Glutamatergic neuron (in vitro differentiated cells): ENCODE measurements around the gene PRR5L. TPM values are rescaled to one million over a fixed set of nuclear protein-coding genes. Genes with fewer than 3 reads are reported as not detected.
"Not testable (repeated sequence)": the region's sequence is repeated elsewhere in the genome, so short reads cannot be mapped to it uniquely, and the experiment has no call there.

ENCODE experiments used
- DNase-seq: peaks from one replicate; pipeline ENCODE4 v3.0.0; 2022
- H3K27ac Mint-ChIP-seq: one replicate; pipeline ENCODE4 v1.8.0; 2020; ENCODE audit warnings: mild to moderate bottlenecking, mixed read lengths, inconsistent platforms; ENCODE audit not compliant: unreplicated experiment
- H3K27me3 Mint-ChIP-seq: one replicate; pipeline ENCODE4 v1.8.0; 2020; ENCODE audit warnings: mild to moderate bottlenecking, moderate library complexity, mixed read lengths, inconsistent platforms; ENCODE audit not compliant: unreplicated experiment
- H3K36me3 Mint-ChIP-seq: one replicate; pipeline ENCODE4 v1.8.0; 2020; ENCODE audit warnings: mild to moderate bottlenecking, mixed read lengths, inconsistent platforms; ENCODE audit not compliant: unreplicated experiment
- H3K4me1 Mint-ChIP-seq: one replicate; pipeline ENCODE4 v1.8.0; 2020; ENCODE audit warnings: mild to moderate bottlenecking, low read depth, mixed read lengths, inconsistent platforms; ENCODE audit not compliant: unreplicated experiment
- H3K4me3 Mint-ChIP-seq: one replicate; pipeline ENCODE4 v1.8.0; 2020; ENCODE audit warnings: mild to moderate bottlenecking, mixed read lengths, inconsistent platforms; ENCODE audit not compliant: unreplicated experiment
- H3K9me3 Mint-ChIP-seq: one replicate; pipeline ENCODE4 v1.8.0; 2020; ENCODE audit warnings: mild to moderate bottlenecking, moderate library complexity, mixed read lengths, inconsistent platforms; ENCODE audit not compliant: unreplicated experiment
- CTCF ChIP-seq: fragments of 200-600 bp; sonication (generic); IDR thresholded peaks from one replicate; pipeline ENCODE4 v1.5.0; 2021; ENCODE audit not compliant: partially characterized antibody, unreplicated experiment
- total RNA-seq: library from RNA; stranded (reverse); fragmentation: NEBNext Ultra II Directional; extraction: Animal tissue kit (Norgen Biotek cat#: 25700); gene quantifications from one replicate; pipeline ENCODE4 v1.2.1, GENCODE V29; 2021; ENCODE audit not compliant: unreplicated experiment

Gene PRR5L
- total RNA-seq, 1 donor from 2014 or later: 1.6 TPM

GRCh38 chr11:36478700-36479329 lies 182.7 kb downstream of the PRR5L start:
- DNase-seq: no peak
- no peak overlapping the region for H3K27ac Mint-ChIP-seq
- H3K4me1 Mint-ChIP-seq: no peaks in the 10 kb centered on the region
- peak; percentile 28 for TF ChIP-seq CTCF
- H3K9me3 Mint-ChIP-seq: no peaks in the 10 kb centered on the region
- H3K4me3 Mint-ChIP-seq: no peak overlapping the region
- H3K36me3 Mint-ChIP-seq: no peaks in the 10 kb centered on the region
- H3K27me3 Mint-ChIP-seq: no peaks in the 10 kb centered on the region

- no peak overlapping the region for H3K27ac Mint-ChIP-seq
- TF ChIP-seq CTCF: no peak
Measured at GRCh38 chr11:36480833-36481232, 184.7 kb downstream of the PRR5L start.

GRCh38 chr11:36483042-36483441 lies 187.0 kb downstream of the PRR5L start:
- H3K4me3 Mint-ChIP-seq, H3K4me1 Mint-ChIP-seq, H3K9me3 Mint-ChIP-seq, DNase-seq, H3K27me3 Mint-ChIP-seq, H3K36me3 Mint-ChIP-seq, H3K27ac Mint-ChIP-seq: not testable (repeated sequence)

More at GRCh38 chr11:36480833-36481232, 184.7 kb downstream of the PRR5L start:
- H3K36me3 Mint-ChIP-seq: no peaks in the 10 kb centered on the region
- no peaks in the 10 kb centered on the region for H3K27me3 Mint-ChIP-seq
- H3K4me1 Mint-ChIP-seq: no peaks in the 10 kb centered on the region
- no peak overlapping the region for H3K4me3 Mint-ChIP-seq
- H3K9me3 Mint-ChIP-seq: no peaks in the 10 kb centered on the region
- no peak for DNase-seq

- Mint-ChIP-seq H3K36me3 (no peaks in the 10 kb centered on the region), H3K27me3 (no peaks in the 10 kb centered on the region), H3K4me1 (peaks cover 1% of the 10 kb centered on the region), H3K9me3 (no peaks in the 10 kb centered on the region), H3K4me3 (no peak overlapping the region), H3K27ac (no peak overlapping the region)
- no peak for TF ChIP-seq CTCF
- no peak for DNase-seq
Measured at GRCh38 chr11:36485298-36486002, 189.4 kb downstream of the PRR5L start.

- Mint-ChIP-seq H3K4me3 (no peak overlapping the region), H3K27ac (no peak overlapping the region), H3K4me1 (peaks cover 9% of the 10 kb centered on the region), H3K36me3 (no peaks in the 10 kb centered on the region), H3K27me3 (no peaks in the 10 kb centered on the region), H3K9me3 (no peaks in the 10 kb centered on the region)
- no peak for TF ChIP-seq CTCF
- DNase-seq: no peak
Measured at GRCh38 chr11:36487619-36488018, 191.5 kb downstream of the PRR5L start.
